ENCODE measurements around the gene UPF3A.

The UPF3A gene

GRCh38 chr13:114237415-114238112 lies 43.8 kb upstream of the UPF3A start:
- H3K9me3 ChIP-seq (ENCODE audit: low read length) = 0 out of 2 replicates have a peak, but pooled peaks cover 2% of the 10 kb centered on the region
- no peaks in the 10 kb centered on the region for H3K27me3 ChIP-seq (ENCODE audit: insufficient read depth, low read length)
- no peaks in the 10 kb centered on the region for H3K9me2 ChIP-seq (ENCODE audit: low read depth, low read length)
- peaks cover 13% of the 10 kb centered on the region for H3K79me2 ChIP-seq (ENCODE audit: insufficient read depth, low read length)
- no peak overlapping the region for H3K4me3 ChIP-seq (ENCODE audit: low read depth, low read length, poor library complexity, severe bottlenecking)
- H2AFZ ChIP-seq (ENCODE audit: low read length) = no peak overlapping the region
- H3K27ac ChIP-seq (ENCODE audit: low read depth, low read length, poor library complexity, severe bottlenecking) = no peak overlapping the region
- H3K4me2 ChIP-seq (ENCODE audit: low read length) = no peak overlapping the region
- H3F3A ChIP-seq (ENCODE audit: insufficient read depth, low read length) = no peaks in the 10 kb centered on the region
- no peak overlapping the region for H3K9ac ChIP-seq (ENCODE audit: low read length)
- no peak for TF ChIP-seq CTCF (IDR thresholded peaks at IDR 0.05; ENCODE audit: low read length)
- no peak for TF ChIP-seq EZH2 (IDR thresholded peaks at IDR 0.05; ENCODE audit: borderline replicate concordance, low read length)
- peaks cover 15% of the 10 kb centered on the region for H3K4me1 ChIP-seq (ENCODE audit: insufficient read depth, low read length, severe bottlenecking)
- no peaks in the 10 kb centered on the region for H4K20me1 ChIP-seq (ENCODE audit: insufficient read depth, low read length)
- H3K36me3 ChIP-seq (ENCODE audit: insufficient read depth, low read length) = peaks cover 59% of the 10 kb centered on the region

DNA sequence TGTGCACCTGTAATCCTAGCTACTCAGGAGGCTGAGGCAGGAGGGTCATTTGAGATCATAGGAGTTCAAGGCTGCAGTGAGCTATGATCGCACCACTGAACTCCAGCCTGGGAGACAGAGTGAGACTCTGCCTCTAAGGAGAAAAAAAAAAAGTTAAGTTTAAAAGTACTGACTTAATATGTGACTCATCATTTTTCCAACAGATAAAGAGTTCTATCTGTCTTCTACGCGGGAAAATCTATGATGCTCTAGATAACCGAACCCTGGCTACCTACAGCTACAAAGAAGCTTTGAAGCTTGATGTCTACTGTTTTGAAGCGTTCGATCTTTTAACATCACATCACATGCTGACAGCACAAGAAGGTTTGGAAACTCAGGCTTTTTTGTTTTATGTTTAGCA lies 39.5 kb upstream of the UPF3A start:
- Histone ChIP-seq H3K36me3 (ENCODE audit: insufficient read depth, low read length) (peaks cover 99% of the 10 kb centered on the region), H3K27me3 (ENCODE audit: insufficient read depth, low read length) (no peaks in the 10 kb centered on the region), H3K9me2 (ENCODE audit: low read depth, low read length) (no peaks in the 10 kb centered on the region), H3K27ac (ENCODE audit: low read depth, low read length, poor library complexity, severe bottlenecking) (no peak overlapping the region), H3K79me2 (ENCODE audit: insufficient read depth, low read length) (no peaks in the 10 kb centered on the region), H3K4me3 (ENCODE audit: low read depth, low read length, poor library complexity, severe bottlenecking) (no peak overlapping the region), H3K4me2 (ENCODE audit: low read length) (no peak overlapping the region), H3K9ac (ENCODE audit: low read length) (no peak overlapping the region), H3F3A (ENCODE audit: insufficient read depth, low read length) (no peaks in the 10 kb centered on the region), H3K4me1 (ENCODE audit: insufficient read depth, low read length, severe bottlenecking) (no peaks in the 10 kb centered on the region), H3K9me3 (ENCODE audit: low read length) (no peaks in the 10 kb centered on the region), H2AFZ (ENCODE audit: low read length) (no peak overlapping the region), H4K20me1 (ENCODE audit: insufficient read depth, low read length) (no peaks in the 10 kb centered on the region)
- no peak for TF ChIP-seq EZH2 (IDR thresholded peaks at IDR 0.05; ENCODE audit: borderline replicate concordance, low read length)
- TF ChIP-seq CTCF (IDR thresholded peaks at IDR 0.05; ENCODE audit: low read length) = no peak

GRCh38 chr13:114243971-114244370 lies 37.4 kb upstream of the UPF3A start:
- Histone ChIP-seq H4K20me1 (ENCODE audit: insufficient read depth, low read length) (no peaks in the 10 kb centered on the region), H3K9me2 (ENCODE audit: low read depth, low read length) (no peaks in the 10 kb centered on the region), H3K27me3 (ENCODE audit: insufficient read depth, low read length) (no peaks in the 10 kb centered on the region), H2AFZ (ENCODE audit: low read length) (no peak overlapping the region), H3K4me2 (ENCODE audit: low read length) (no peak overlapping the region), H3K4me1 (ENCODE audit: insufficient read depth, low read length, severe bottlenecking) (no peaks in the 10 kb centered on the region), H3K36me3 (ENCODE audit: insufficient read depth, low read length) (peaks cover 98% of the 10 kb centered on the region), H3K79me2 (ENCODE audit: insufficient read depth, low read length) (no peaks in the 10 kb centered on the region), H3F3A (ENCODE audit: insufficient read depth, low read length) (no peaks in the 10 kb centered on the region), H3K9me3 (ENCODE audit: low read length) (no peaks in the 10 kb centered on the region), H3K9ac (ENCODE audit: low read length) (no peak overlapping the region), H3K27ac (ENCODE audit: low read depth, low read length, poor library complexity, severe bottlenecking) (no peak overlapping the region), H3K4me3 (ENCODE audit: low read depth, low read length, poor library complexity, severe bottlenecking) (no peak overlapping the region)
- TF ChIP-seq EZH2 (IDR thresholded peaks at IDR 0.05; ENCODE audit: borderline replicate concordance, low read length) (no peak), CTCF (IDR thresholded peaks at IDR 0.05; ENCODE audit: low read length) (no peak)

All from OCI-LY1 (cell line).